ENCODE data around the gene SNUPN.

Gene SNUPN

DNA sequence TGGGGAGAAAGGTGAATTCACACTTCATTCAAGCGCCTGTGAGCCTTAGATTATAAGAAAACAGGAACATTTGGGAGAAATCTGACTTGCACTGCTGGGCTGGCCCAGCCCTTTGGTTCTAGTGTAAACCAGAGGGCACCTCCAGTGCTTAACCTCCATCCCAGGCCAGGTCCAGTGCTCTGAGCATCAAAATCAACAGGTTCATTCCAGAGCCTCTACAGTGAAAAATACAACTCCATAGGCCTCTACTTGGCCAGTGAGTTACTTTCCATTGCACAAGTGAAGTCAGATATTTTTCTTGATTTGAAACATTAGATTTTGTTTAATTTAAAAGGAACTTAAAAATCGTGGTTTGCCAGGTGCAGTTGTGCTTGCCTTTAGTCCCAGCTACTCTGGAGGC is 3.0 kb downstream of the SNUPN start:
- no peak overlapping the region for H3K4me3 ChIP-seq (replicated peaks; ENCODE audit: low read depth, low read length)
- TF ChIP-seq CTCF (IDR thresholded peaks at IDR 0.05; ENCODE audit: low read length, missing control alignments): no peak

GRCh38 chr15:75620841-75621391 is 4.6 kb downstream of the SNUPN start:
- TF ChIP-seq CTCF (IDR thresholded peaks at IDR 0.05; ENCODE audit: low read length, missing control alignments): peak; percentile 50
- peak; percentile 95 for DNase-seq (ENCODE audit: low read depth)
- peak overlapping the region; percentile 43 for H3K4me3 ChIP-seq (replicated peaks; ENCODE audit: low read depth, low read length)

More for the DNA sequence above, 3.0 kb downstream of the SNUPN start:
- no peak for DNase-seq (ENCODE audit: low read depth)

- DNase-seq (ENCODE audit: low read depth): peak; percentile 82
- H3K4me3 ChIP-seq (replicated peaks; ENCODE audit: low read depth, low read length): peak overlapping the region; percentile 43
Observed at GRCh38 chr15:75620058-75620820, 5.3 kb downstream of the SNUPN start.

DNA sequence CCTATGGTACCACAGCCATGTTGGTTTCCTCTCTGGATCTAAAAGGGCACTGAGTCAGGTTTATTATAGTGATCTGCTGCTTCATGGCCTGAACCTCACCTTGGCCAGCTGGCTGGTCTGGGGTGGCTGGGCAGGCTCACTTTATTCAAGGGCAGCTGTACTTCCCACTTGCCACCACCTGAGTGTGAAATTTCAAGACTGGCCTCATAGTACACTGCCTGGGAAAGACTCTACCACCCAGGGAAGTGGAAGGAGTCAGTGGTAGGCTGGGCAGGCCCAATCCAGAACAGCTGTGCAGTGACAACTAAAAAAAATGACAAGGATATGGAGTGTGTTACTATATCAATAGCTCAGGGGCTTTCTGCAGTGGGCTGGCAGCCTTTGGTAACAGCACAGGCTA is 8.8 kb downstream of the SNUPN start:
- no peak for DNase-seq (ENCODE audit: low read depth)
- no peak for TF ChIP-seq CTCF (IDR thresholded peaks at IDR 0.05; ENCODE audit: low read length, missing control alignments)
- no peak overlapping the region for H3K4me3 ChIP-seq (replicated peaks; ENCODE audit: low read depth, low read length)

More at GRCh38 chr15:75620058-75620820, 5.3 kb downstream of the SNUPN start:
- TF ChIP-seq CTCF (IDR thresholded peaks at IDR 0.05; ENCODE audit: low read length, missing control alignments): no peak

DNA sequence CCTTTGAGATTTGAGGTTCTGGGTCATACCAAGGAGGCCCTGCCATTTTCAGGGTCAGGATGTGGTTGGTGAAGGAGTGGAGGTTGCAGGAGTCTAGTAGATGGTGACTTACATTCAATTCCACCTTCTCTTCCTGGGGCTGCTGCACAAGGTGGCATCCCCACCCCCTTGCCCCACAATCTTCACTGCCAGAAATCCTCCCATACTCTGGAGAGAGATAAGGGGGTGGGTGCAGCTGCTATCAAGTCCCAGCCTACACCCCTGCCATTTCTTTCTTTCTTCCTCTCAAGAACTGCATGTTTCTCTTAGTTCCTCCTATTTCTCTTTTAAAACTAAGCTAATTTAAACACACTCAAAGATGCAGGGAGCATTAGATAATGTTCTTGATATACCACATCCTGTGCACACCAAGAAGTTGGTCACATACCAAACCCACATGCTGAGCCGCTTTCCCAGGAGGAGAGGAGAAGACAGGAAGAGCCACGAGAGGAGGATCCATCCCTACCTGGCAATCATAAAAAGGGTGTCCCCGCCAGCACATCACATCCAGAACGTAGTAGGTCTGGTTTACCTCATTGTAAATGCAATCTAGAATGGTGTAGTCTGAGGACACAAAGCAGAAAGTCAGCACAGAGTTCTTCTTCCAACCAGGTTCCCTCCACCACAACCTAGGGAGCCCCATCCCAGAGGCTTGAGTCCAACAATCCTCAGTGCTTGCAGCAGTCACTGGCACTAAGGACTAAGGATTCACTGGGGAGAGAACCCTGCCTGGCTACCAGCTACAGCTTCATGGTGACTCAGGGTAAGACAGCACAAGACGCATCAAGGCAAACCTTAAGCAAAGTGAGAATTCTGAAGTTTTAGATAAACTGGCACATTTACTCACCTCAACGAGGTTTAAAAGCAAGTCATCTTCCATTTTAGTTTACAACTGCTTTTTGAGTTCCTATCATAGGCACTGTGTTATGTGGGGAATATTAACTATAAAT is 18.5 kb downstream of the SNUPN start:
- H3K4me3 ChIP-seq (replicated peaks; ENCODE audit: low read depth, low read length): no peak overlapping the region
- no peak for TF ChIP-seq CTCF (IDR thresholded peaks at IDR 0.05; ENCODE audit: low read length, missing control alignments)
- DNase-seq (ENCODE audit: low read depth): no peak

DNA sequence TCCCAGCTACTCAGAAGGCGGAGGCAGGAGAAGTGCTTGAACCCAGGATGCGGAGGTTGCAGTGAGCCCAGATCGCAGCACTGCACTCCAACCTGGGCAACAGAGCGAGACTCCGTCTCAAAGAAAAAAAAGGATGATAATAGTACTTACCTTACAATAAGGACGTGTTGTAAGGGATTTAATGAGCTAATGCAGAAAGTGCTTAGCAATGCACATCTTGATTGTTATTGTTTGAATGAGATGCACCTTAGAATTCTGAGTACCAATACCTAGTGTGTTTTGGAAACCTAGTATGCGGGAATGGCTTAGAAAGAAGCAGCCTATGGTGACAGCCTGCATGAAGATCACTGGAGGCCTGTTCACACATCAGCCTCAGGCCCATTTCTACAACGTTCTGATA is 19.5 kb downstream of the SNUPN start:
- no peak for DNase-seq (ENCODE audit: low read depth)
- no peak for TF ChIP-seq CTCF (IDR thresholded peaks at IDR 0.05; ENCODE audit: low read length, missing control alignments)
- no peak overlapping the region for H3K4me3 ChIP-seq (replicated peaks; ENCODE audit: low read depth, low read length)

Data from fibroblast of pulmonary artery (primary cell).